Measurements from ENCODE around the gene ATG9A.

The ATG9A gene

DNA sequence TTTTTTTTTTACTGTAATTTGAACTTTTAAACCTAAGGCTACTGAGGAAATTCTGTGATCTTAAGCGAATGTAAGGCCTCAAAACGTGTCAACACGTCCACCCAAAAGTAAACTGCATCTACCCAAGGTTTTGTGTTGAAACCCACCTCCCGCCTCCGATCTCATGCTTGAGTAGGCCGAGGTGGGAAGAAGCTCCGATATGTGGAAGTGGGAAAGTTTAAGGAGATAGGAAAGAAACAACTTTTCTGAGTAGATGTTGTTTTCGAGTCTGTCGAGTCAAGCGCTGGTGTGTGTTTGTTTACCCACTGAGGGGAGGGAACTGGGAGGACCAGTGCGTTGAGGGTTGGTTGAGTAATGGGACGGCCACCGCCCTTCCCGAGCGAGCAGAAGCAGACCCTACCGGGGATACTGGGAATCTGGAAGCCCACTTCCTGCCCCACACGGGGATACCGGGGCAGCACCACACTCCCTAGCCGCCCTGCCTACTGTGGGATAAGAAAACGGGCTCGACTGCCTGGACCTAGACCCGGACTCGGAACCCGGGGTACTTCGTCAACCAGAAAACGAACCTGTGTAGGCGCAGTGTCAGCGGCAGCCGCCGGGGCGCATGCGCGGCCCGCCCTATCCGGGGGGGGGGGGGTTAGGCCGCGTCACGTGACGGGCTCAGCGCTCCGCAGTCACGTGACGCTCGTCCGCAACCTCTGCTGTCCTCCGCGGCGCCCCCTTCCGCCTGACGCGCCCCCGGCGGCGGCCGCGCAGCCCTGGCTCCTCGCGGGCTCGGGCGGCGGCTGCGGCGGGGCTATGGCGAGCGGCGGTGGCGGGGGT, 51.7 kb downstream of the ATG9A start, which contains the start of gene RETREG2:
RETREG2 (plus strand) TSS at position 724 of the 825 bp plus-strand sequence; CDS start at position 802, 78 bp downstream.
- peak; percentile 96 for DNase-seq

DNA sequence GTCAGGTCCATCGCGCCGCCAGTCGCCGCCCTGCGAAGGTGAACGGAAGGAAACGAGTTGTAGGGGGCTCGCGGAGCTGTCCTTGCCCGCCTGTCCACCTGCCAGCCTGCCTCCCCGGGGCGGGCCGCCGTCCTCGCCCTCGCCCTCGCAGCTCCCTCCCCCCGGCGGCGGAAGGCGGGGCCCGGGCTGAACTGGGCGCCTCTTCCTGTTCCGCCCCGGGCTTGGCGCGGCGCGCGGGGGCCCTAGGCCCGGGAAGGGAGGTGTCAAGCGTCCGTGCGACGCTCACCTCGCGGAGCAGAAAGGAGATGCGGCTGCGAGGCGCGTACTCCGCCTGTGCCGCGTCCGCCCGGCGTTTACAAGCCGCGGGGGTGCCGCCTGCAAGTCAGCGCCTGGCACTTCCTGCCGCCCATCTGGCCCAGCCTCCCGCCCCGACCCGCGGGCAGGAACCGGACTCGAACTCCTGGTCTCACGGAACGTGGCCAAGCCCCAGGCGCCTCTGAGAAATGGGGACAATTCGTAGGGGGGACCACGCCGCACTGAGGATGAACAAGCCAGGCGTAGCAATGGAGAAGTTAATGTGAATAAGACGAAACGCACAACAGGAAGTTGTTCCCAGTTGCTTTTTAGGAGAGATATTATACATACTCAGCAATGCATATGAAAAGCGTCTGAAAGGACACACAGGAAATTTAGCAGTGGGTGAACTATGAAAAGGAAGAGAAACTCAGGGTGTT, 52.5 kb downstream of the ATG9A start, which contains the start of gene CNPPD1:
CNPPD1 (minus strand) TSS at position 108 of the 734 bp plus-strand sequence; CDS start at position 11, 97 bp downstream.
- peak; percentile 94 for DNase-seq

DNA sequence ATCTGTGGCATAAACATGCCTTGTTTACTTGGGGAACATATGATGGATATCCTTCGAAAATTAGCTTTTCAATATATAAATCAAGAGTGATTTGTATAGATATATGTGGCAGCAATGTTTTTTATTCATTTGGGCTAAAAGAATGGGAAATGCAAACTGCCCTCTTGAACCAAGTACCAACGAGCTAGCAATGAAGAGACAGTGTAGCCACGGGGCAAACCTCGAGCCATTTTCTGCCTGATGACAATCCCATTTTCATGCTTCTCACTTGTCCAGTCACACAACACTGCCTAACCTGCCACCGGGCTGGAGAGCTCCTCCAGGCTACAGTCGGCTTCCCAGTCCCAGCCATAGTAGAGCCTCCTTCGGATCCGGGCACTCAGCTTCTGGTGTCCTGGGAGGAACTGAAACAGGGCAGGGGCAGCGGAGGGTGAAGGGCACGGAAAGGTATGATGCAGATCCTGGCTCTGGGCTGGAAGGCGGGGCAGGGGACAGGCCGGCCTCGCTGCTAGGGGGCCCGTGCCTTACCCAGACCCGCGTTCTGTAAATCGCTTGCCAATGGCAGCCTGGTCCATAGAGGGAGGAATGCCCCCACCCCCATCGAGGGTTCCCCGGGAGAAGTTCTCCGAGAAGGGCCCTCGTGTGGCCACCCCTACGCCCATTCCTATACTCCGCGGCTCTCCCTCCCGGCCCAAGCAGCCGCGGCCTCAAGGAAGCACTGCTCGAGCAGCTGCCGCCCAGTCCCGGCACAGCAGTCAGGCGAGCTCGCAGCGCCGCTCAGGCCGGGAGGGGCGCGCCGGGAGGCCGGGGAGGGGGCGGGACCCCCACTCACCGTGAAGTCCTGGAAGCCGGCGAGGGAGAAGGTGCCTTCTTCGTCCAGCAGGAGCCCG, 53.3 kb downstream of the ATG9A start:
- no peak for DNase-seq

DNA sequence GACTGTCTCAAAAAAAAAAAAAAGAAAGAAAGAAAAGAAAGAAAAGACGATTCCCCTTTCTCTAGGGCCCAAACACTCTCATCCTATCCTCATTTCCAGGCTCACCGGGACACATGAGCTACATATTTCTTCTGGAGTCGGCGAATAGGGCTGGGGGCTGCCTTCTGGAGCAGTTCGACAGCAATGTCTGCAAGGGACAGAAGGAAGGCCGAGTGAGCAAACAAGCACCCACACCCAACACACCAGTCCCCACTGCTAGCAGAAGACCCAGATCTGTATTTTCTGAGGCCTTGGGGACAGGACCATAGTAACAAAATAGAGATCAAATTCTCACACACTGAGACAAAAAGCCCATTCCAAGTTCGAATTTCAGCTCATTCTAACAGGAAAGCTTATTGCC, 54.0 kb downstream of the ATG9A start:
- no peak for DNase-seq

DNA sequence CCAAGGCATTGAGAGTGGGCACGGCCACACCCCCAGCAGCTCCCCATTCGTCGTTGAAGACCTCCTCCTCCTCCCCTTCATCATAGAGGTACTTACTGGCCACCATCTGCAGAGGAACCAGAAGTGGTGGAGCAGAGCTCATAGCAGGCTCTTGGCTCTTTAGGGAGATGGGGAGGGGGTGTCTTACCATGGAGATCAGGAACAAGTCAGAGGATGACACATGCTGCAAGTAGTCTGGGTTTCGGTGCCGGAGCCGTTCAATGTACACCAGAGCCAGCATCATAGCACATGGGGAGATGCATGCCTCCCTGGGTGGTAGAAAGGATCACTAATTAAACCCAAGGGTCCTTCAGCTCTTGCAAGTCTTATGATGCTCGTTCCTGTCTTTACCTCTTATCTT, 54.6 kb downstream of the ATG9A start:
- no peak for DNase-seq

DNA sequence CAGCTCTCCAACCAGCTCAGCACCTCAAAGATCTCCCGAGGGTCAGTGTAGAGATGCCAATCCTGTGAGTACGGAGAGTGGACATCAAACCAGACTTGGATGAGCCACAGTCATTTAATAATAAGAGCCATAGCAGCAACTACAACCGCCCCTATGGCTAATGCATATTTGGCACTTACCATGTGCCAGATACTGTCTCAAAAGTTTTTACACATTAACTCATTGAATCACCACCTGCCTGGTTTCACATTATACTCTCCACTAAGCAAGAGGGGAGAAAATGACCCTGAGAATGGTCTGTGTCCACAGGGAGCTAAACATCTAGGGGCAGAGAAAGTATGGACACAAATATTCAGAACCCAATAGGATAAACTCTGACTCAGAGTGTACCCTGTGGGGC, 55.3 kb downstream of the ATG9A start:
- no peak for DNase-seq

DNA sequence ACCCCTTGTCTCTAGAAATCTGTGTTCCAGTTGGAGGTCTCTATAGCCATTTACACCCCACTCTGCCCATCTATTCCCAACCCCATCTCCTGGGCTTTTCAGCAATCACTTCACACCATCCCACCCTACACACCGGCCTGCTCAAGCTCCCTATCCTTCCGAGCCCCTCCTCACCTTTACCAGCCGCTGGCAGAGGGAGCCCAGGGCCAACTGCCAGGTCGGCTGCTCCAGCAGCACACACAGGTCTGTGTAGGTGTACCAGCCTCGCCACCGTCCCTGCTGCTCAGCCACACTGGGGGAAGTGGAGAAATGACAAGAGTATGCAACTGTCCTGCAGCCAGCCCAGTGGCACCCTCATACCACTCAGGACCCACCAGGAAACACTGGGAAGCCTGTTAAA, 56.3 kb downstream of the ATG9A start:
- no peak for DNase-seq

DNA sequence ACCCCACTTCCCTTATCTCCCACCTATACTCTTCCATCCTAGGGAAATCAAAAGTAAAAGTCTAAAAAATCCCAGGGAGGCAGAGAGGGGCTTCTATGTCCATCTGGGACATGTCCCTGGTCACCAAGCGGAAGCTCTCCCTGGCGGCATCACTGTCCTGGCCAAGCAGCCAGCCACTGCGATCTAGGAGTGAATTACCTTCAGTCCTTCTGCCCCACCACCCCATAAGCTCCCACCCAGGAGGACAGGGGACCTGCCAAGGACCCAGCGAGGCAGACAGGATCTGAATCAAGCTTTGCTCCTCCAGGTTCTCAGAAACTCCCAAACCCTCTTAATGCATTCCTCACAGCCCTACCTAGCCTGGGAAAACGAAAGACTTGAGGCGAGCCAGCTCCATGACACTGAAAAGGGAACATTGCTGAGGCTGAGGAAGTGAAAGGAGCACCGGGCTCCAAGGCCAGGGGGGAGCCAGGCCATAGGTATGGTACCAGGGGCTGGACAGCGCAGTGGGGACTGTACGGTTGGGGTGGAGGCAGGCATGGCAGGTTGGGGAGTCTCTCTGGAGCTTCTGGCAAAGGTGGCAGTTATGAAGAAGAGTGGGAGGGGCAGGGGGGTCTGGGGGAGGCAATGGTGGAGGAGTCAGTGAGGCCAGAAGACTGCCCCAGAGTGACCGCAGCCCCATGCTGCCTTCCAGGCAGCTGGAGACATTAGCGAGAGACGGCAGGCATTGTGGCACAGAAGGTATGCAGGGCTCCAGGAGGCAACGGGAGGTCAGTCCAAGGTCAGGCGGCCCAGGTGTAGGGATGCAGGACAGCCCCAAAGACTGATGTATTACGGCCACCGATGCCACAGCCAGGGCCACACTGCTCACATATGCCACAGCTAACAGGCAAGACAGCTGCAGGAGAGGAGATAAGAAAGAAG, 56.9 kb downstream of the ATG9A start:
- no peak for DNase-seq

DNA sequence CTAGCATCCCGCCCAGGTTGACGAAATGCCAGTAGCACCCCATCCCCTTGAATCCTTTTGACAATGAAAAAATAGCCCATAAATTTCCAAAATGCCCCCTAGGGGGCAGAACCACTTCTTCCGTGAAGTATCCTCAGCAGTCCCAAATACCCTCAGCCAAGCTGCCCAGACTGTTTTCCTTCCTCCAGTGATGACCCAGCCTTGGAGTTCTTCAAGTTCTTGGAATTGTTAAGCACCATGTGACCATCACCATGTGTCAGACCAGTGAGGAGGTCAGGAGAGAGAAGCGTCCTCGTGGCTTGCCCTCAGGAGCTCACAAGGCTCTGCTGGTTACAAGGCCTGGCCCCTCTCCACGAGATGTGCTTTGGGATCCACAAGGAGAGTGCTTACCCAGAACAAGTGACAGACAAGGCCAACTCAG, 58.2 kb downstream of the ATG9A start:
- peak; percentile 31 for DNase-seq

DNA sequence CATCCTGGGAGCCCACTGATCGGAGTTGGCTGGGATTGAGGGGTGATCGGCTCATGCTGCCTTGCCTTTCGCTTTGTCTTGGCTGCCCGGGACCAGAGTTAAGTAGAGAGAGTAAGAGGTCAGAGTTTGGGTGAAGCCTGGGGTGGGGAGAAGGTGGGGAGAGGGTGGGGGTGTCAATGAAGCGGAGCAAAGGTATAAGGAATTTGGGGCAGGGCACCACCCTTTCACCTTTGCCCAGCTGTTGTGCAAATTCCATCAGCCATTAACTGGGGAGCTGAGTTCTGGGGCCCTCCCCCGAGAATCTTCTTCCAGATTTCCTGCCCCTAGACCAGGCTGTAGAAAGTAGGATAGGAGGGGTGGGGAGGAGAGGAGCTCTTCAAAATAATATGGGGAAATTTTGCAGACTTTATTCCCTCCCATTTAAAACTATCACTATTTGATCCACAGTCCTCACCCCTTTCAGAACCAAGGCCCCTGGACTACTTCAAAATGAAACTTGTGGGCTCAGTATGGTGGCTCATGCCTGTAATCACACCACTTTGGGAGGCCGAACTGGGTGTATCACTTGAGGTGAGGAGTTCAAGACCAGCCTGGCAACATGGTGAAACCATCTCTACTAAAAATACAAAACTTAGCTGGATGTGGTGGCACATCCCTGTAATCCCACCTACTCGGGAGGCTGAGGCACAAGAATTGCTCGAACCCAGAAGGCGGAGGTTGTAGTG, 59.3 kb downstream of the ATG9A start, which contains the start of gene SLC23A3:
SLC23A3 (minus strand) TSS at position 100 of the 725 bp plus-strand sequence; CDS start at position 55, 45 bp downstream.
- DNase-seq, result no peak

All from right kidney (tissue), 1 donor.